HepG2 (cell line): Measurements from ENCODE around the gene BCAS3.
"Not testable (repeated sequence)": the region's sequence is repeated elsewhere in the genome, so short reads cannot be mapped to it uniquely, and the experiment has no call there.

Experiments
- CEBPZ ChIP-seq: IDR thresholded peaks from 2 replicates; pipeline ENCODE4 v1.6.1; 2012; ENCODE audit warnings: low read length, improper control_type of control experiment
- EHMT2 ChIP-seq: fragments of 200-600 bp; sonication (generic); IDR thresholded peaks from 2 replicates; pipeline ENCODE4 v1.7.0; 2017; ENCODE audit warnings: antibody characterized with exemption, low read depth, low read length, borderline replicate concordance
- ZNF10 ChIP-seq: sonication (generic); formaldehyde crosslinking; IDR thresholded peaks from 2 replicates; pipeline ENCODE4 v1.4.0; 2020; ENCODE audit warnings: mild to moderate bottlenecking, low read depth, missing genetic modification reagents, borderline replicate concordance
- ZNF317 ChIP-seq: sonication (generic); formaldehyde crosslinking; IDR thresholded peaks from 2 replicates; pipeline ENCODE4 v1.5.0; 2020; ENCODE audit warnings: mild to moderate bottlenecking, missing genetic modification reagents
- TF ChIP-seq, protein P1 (sequence below): sonication (generic); formaldehyde crosslinking; IDR thresholded peaks from 2 replicates; pipeline ENCODE4 v1.4.0; 2020; ENCODE audit warnings: missing genetic modification reagents
- TF ChIP-seq, protein P2 (sequence below): sonication (generic); formaldehyde crosslinking; IDR thresholded peaks from 2 replicates; pipeline ENCODE4 v1.5.0; 2020; ENCODE audit warnings: mild to moderate bottlenecking, missing genetic modification reagents, moderate library complexity

DNA sequence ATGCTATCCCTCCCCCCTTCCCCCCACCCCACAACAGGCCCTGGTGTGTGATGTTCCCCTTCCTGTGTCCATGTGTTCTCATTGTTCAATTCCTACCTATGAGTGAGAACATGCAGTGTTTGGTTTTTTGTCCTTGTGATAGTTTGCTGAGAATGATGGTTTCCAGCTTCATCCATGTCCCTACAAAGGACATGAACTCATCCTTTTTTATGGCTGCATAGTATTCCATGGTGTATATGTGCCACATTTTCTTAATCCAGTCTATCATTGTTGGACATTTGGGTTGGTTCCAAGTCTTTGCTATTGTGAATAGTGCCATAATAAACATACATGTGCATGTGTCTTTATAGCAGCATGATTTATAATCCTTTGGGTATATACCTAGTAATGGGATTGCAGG, 258.3 kb downstream of the BCAS3 start:
- TF ChIP-seq, protein P1, sequence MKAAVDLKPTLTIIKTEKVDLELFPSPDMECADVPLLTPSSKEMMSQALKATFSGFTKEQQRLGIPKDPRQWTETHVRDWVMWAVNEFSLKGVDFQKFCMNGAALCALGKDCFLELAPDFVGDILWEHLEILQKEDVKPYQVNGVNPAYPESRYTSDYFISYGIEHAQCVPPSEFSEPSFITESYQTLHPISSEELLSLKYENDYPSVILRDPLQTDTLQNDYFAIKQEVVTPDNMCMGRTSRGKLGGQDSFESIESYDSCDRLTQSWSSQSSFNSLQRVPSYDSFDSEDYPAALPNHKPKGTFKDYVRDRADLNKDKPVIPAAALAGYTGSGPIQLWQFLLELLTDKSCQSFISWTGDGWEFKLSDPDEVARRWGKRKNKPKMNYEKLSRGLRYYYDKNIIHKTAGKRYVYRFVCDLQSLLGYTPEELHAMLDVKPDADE = not testable (repeated sequence)
- TF ChIP-seq ZNF317 (CRISPR knock-in tag); ZNF10 (CRISPR knock-in tag); EHMT2; CEBPZ: not testable (repeated sequence)
- TF ChIP-seq, protein P2, sequence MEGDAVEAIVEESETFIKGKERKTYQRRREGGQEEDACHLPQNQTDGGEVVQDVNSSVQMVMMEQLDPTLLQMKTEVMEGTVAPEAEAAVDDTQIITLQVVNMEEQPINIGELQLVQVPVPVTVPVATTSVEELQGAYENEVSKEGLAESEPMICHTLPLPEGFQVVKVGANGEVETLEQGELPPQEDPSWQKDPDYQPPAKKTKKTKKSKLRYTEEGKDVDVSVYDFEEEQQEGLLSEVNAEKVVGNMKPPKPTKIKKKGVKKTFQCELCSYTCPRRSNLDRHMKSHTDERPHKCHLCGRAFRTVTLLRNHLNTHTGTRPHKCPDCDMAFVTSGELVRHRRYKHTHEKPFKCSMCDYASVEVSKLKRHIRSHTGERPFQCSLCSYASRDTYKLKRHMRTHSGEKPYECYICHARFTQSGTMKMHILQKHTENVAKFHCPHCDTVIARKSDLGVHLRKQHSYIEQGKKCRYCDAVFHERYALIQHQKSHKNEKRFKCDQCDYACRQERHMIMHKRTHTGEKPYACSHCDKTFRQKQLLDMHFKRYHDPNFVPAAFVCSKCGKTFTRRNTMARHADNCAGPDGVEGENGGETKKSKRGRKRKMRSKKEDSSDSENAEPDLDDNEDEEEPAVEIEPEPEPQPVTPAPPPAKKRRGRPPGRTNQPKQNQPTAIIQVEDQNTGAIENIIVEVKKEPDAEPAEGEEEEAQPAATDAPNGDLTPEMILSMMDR (CRISPR knock-in tag) = not testable (repeated sequence)
